ENCODE data around the gene TAS2R3.
"Not testable (repeated sequence)": the region's sequence is repeated elsewhere in the genome, so short reads cannot be mapped to it uniquely, and the experiment has no call there.

The TAS2R3 gene

DNA sequence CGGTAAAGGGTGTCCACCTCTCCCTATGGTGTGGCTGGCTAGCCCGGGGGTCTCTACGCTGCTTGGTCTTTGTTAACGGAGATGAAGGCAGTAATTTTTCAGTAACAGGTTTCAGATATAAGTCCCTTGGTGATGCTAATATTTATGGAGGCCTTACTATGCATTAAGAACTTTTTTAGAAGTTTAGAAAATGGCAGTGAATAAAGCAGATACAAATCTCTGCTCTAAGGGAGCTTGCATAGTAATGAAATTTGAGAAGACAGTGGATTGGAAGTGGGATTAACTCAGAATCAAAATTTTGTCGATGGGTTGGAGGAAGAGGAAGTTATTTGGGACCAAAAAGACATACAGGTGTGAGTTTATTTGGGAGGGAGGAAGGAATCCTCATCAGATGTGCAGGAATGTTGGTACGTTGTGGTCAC lies 25.3 kb upstream of the TAS2R3 start:
- H3K27ac ChIP-seq = peak overlapping the region; percentile 84
- H3K4me3 ChIP-seq (ENCODE audit: low read depth, low read length) = peak overlapping the region; percentile 86
- H3K9me3 ChIP-seq (ENCODE audit: severe bottlenecking) = no peaks in the 10 kb centered on the region
- no peak for DNase-seq
- TF ChIP-seq, protein P1, sequence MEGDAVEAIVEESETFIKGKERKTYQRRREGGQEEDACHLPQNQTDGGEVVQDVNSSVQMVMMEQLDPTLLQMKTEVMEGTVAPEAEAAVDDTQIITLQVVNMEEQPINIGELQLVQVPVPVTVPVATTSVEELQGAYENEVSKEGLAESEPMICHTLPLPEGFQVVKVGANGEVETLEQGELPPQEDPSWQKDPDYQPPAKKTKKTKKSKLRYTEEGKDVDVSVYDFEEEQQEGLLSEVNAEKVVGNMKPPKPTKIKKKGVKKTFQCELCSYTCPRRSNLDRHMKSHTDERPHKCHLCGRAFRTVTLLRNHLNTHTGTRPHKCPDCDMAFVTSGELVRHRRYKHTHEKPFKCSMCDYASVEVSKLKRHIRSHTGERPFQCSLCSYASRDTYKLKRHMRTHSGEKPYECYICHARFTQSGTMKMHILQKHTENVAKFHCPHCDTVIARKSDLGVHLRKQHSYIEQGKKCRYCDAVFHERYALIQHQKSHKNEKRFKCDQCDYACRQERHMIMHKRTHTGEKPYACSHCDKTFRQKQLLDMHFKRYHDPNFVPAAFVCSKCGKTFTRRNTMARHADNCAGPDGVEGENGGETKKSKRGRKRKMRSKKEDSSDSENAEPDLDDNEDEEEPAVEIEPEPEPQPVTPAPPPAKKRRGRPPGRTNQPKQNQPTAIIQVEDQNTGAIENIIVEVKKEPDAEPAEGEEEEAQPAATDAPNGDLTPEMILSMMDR (IDR thresholded peaks at IDR 0.05; ENCODE audit: low read depth, low read length) = 0 out of 2 replicates have a peak, but pooled peaks have one; percentile 39
- H3K27me3 ChIP-seq (ENCODE audit: insufficient read depth, low read depth, severe bottlenecking) = no peaks in the 10 kb centered on the region
- H3K36me3 ChIP-seq = peaks cover 38% of the 10 kb centered on the region

DNA sequence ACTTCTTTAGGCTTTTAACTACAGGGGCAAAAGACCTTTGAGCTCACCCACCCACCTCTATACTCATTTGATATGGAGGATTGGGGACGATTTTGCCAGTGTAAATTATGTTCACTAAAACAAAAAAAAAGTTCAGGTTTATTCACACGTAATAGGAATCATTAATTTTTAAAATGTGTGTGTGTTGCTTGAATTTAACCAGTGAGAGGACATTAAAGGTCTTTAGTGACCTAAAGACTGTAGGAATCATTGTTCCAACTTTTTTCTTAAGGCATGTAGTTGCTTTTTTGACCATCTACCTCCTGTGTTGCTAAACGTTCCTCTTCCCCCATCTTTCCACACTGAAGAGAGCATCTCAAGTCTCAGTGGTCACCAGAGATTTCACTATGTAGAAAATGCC lies 24.6 kb upstream of the TAS2R3 start:
- TF ChIP-seq, protein P1 (IDR thresholded peaks at IDR 0.05; ENCODE audit: low read depth, low read length) = no peak
- H3K27me3 ChIP-seq (ENCODE audit: insufficient read depth, low read depth, severe bottlenecking) = no peaks in the 10 kb centered on the region
- H3K27ac ChIP-seq = no peak overlapping the region
- H3K36me3 ChIP-seq = peaks cover 44% of the 10 kb centered on the region
- peak overlapping the region; percentile 86 for H3K4me3 ChIP-seq (ENCODE audit: low read depth, low read length)
- no peaks in the 10 kb centered on the region for H3K9me3 ChIP-seq (ENCODE audit: severe bottlenecking)
- no peak for DNase-seq

DNA sequence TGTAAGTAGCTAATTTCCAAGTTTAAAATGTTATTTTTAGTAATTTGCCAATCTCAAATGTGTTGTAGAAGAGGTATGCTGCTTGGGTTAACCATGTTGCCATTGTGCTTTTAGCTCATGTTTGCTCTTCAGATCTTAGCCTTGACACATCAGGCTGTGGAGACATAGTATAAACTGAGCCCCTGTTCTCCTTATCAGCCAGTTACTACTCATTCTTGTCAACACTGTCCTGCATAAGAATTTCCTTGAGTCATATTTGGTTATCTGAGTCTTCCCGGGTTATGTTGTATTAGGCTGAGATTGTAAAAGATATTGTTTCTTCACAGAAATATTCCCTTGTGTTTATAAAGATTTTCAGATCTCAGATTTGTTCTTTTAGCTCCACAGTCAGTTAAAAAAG lies 21.7 kb upstream of the TAS2R3 start:
- Histone ChIP-seq H3K9me3 (ENCODE audit: severe bottlenecking) (no peaks in the 10 kb centered on the region), H3K27me3 (ENCODE audit: insufficient read depth, low read depth, severe bottlenecking) (no peaks in the 10 kb centered on the region), H3K4me3 (ENCODE audit: low read depth, low read length) (no peak overlapping the region), H3K36me3 (peaks cover 67% of the 10 kb centered on the region), H3K27ac (no peak overlapping the region)
- TF ChIP-seq, protein P1 (IDR thresholded peaks at IDR 0.05; ENCODE audit: low read depth, low read length) = no peak
- DNase-seq = no peak

DNA sequence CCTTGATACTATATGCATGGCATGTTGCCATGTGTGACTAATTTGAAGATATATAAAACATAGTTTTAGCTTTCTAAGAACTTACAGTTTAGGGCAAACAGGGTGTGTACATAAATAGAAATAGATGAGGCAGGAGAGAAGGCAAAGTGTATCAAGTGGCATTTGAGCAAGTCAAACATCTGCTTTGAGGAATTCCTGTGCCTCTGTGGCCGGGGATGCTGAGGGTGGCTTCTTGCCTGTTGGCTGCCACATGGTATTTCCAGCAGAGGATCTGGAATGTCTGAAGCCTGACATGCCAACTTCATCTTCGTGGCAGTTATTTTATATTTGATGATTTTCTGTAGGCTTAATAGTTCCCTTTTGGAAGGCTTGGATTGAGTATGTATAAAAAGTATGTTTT lies 19.8 kb upstream of the TAS2R3 start:
- Histone ChIP-seq H3K27me3 (ENCODE audit: insufficient read depth, low read depth, severe bottlenecking) (no peaks in the 10 kb centered on the region), H3K27ac (no peak overlapping the region), H3K4me3 (ENCODE audit: low read depth, low read length) (no peak overlapping the region), H3K9me3 (ENCODE audit: severe bottlenecking) (no peaks in the 10 kb centered on the region), H3K36me3 (peaks cover 83% of the 10 kb centered on the region)
- no peak for DNase-seq
- TF ChIP-seq, protein P1 (IDR thresholded peaks at IDR 0.05; ENCODE audit: low read depth, low read length) = no peak

DNA sequence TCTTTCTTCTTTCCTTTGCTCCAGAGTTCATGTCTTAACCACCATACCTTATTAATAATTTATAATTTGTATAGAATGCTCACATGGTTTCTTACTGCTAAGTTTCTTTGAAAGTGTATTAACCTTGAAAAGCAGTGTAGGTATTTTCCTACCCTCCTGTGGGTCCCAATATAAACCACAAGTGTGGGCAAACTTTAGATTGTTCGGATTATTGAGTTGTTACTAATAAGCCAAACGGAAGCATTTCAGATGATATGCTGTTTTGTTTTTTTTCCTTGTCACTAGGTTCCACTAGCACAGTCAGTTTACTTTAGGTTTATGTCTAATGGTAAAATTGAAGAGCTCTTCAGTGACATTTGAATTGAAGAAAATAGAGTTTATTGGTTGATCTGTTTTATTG lies 15.5 kb upstream of the TAS2R3 start:
- DNase-seq = no peak
- no peaks in the 10 kb centered on the region for H3K27me3 ChIP-seq (ENCODE audit: insufficient read depth, low read depth, severe bottlenecking)
- no peak overlapping the region for H3K4me3 ChIP-seq (ENCODE audit: low read depth, low read length)
- TF ChIP-seq, protein P1 (IDR thresholded peaks at IDR 0.05; ENCODE audit: low read depth, low read length) = no peak
- H3K27ac ChIP-seq = no peak overlapping the region
- H3K9me3 ChIP-seq (ENCODE audit: severe bottlenecking) = no peaks in the 10 kb centered on the region
- peaks cover 76% of the 10 kb centered on the region for H3K36me3 ChIP-seq

DNA sequence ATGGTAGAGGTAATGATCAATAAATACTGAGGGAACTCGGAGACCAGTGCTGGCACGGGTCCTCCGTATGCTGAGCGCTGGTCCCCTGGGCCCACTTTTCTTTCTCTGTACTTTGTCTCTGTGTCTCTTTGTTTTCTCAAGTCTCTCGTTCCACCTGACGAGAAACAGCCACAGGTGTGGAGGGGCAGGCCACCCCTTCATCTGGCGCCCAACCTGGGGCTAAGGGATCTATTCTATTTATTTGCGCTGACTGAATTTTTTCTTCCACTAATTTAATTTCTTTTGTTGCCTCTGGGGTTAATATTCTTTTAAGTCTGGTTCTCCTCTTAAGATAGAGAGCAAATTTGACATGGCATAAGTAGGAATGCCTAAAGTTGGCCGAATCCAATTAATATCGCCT lies 12.0 kb upstream of the TAS2R3 start:
- H3K9me3 ChIP-seq (ENCODE audit: severe bottlenecking); H3K27ac ChIP-seq; H3K27me3 ChIP-seq (ENCODE audit: insufficient read depth, low read depth, severe bottlenecking); DNase-seq; H3K4me3 ChIP-seq (ENCODE audit: low read depth, low read length): not testable (repeated sequence)
- peaks cover 49% of the 10 kb centered on the region for H3K36me3 ChIP-seq
